Thyroid gland (tissue), 4 donors: Measurements from ENCODE around the gene DDX23. TPM values are rescaled to one million over a fixed set of nuclear protein-coding genes. Genes with fewer than 3 reads are reported as not detected.
A peak's percentile ranks its signal among the peaks of the same experiment; 100 is the strongest.

Experiments
- DNase-seq, 2 donors: peaks; one replicate each; pipeline ENCODE4 v3.0.0-alpha.2; 2019
- H3K27ac ChIP-seq, 3 donors: fragments of 200-600 bp; sonication (generic); 1 replicate in 2 of 3; 2 replicates in 1 of 3; pipeline ENCODE4 v1.5.1; 2016 to 2019; ENCODE audit warnings: mild to moderate bottlenecking in 1 of 3, moderate library complexity in 1 of 3
- H3K27me3 ChIP-seq: fragments of 200-600 bp; sonication (generic); one replicate; pipeline ENCODE4 v1.5.1; 2019
- H3K36me3 ChIP-seq, 2 donors: fragments of 200-600 bp; sonication (generic); one replicate each; pipeline ENCODE4 v1.5.1; 2016 to 2019
- H3K4me1 ChIP-seq, 2 donors: fragments of 200-600 bp; sonication (generic); one replicate each; pipeline ENCODE4 v1.5.1; 2017 to 2019
- H3K4me3 ChIP-seq, 3 donors: fragments of 200-600 bp; sonication (generic); replicated peaks in 1 of 3; 1 replicate in 2 of 3; 2 replicates in 1 of 3; pipeline ENCODE4 v1.5.1; 2016; ENCODE audit warnings: mild to moderate bottlenecking in 1 of 3
- H3K9me3 ChIP-seq: fragments of 200-600 bp; sonication (generic); one replicate; pipeline ENCODE4 v1.5.1; 2017
- POLR2A ChIP-seq, 2 donors: fragments of 450-650 bp; IDR thresholded peaks; one replicate each; pipeline ENCODE4 v1.6.1; 2017; ENCODE audit warnings: antibody characterized with exemption in 2 of 2, mild to moderate bottlenecking in 2 of 2, moderate library complexity in 1 of 2
- WGBS, 2 donors: methylation state at CpG; one replicate each; pipeline ENCODE4 v1.1.5; 2017; 5-methylcytosine and 5-hydroxymethylcytosine counted together
- intact Hi-C: fragments of 100-400 bp; cut with DNase I; formaldehyde crosslinking; loops from one replicate; pipeline ENCODE4 v1.15.1; 2023
- total RNA-seq, 4 donors: library from RNA; depleted of rRNA; stranded (reverse); fragments of >200 nt; gene quantifications; one replicate each; pipeline ENCODE4 v1.2.3, GENCODE V29; 2016
- TF ChIP-seq, protein P1 (sequence below), 6 experiments: fragments of 200-600 bp in 3 of 6; fragments of 450-650 bp in 3 of 6; sonication (generic) in 3 of 6; IDR thresholded peaks; one replicate each; pipeline ENCODE4 v1.5.1; 2016 to 2019; ENCODE audit warnings: antibody characterized with exemption in 6 of 6, mild to moderate bottlenecking in 2 of 6, inconsistent platforms in 1 of 6, moderate library complexity in 1 of 6

DDX23 gene
- total RNA-seq, 4 donors from 2014 or later = 59.4 to 88.2 (median 70.9) TPM

DNA sequence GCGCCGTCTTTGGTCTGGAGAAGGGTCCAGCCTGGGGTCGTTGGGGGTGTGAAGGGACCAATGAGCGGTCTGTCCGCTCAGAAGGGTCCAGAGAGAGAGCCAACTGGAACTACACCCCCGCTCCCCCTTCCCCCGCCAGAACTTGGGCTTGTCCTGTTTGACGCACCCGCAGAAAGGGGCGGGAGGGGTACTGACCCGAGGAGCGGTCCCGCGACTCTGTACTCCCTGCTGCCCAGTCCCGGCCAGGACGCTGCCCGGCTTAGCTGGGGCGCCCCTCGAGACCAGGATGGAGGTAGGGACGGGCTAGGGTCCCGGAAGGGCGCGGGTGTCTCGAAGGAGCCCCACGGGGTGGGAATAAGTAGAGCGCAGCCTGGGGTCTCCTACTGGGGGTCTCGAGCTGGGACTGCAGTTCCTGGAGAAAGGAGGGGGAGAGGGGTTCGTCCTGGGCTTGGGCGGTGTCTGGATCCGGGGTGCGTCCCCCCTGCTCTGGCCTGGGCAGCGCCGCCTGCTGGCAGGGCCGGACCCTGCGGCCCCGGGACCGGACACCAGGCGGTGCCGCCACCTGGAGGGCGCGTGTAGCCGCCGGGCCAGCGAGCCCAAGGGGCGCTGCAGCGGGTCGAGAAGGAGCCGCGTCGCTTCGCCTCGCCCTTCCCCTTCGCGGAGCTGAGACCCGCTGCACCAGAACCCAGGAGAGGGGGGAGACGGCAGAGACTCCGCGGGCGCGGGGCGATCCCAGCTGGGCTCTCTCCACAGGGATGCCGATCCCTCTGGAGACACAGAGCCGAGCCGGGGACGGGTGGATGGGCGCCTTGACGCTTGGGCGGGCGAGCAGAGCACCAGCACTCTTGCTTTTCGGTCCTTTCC, 37.5 kb downstream of the DDX23 start:
- intact Hi-C loops = no loop called here
- peaks cover 24 to 31% of the 10 kb centered on the region in 2 donors for H3K4me1 ChIP-seq

DNA sequence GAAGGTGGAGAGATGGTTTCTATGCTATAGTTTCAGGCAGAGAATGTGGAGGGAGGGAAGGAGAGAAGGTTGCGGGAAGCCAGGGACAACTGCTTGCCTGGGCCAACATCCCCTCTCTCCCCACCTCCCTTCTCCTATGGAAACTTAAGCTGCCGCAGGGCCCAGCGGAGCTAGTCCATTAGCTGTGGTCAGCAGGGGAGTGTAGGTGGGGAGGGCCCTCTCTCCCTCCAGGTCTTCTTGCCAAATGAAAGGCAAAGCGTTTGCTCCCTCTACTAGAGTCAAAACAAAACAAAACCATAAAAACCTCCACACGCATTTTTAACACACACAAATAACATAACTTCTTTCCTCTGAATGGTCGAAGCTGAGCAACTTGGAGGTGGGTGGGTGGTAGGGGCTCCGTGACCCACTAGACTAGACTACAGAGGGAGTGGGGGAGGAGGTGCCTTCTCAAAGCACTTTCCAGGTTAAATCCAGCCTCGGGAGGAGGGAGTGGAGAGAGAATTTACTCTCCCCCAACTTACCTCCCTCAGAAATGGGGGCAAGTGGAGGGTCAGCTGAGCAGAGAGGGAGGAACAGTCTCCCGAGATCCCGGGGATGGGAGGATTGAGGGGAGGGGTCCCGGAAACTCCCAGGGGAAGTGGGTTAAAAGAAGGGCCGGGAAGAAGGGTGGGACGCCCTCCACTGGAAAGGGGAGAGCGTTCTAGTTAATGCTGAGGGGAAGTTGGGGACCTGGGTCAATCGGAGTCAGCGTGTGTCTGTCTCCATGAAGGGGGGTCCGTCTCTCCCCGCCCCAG, 38.3 kb downstream of the DDX23 start:
- intact Hi-C loops = no loop called here
- peak overlapping the region; percentile 12 to 90 (median 78) for H3K27ac ChIP-seq
- H3K9me3 ChIP-seq = no peaks in the 10 kb centered on the region
- peak; percentile 18 for DNase-seq
- no peak for TF ChIP-seq POLR2A (IDR thresholded peaks at IDR 0.05)
- TF ChIP-seq, protein P1, sequence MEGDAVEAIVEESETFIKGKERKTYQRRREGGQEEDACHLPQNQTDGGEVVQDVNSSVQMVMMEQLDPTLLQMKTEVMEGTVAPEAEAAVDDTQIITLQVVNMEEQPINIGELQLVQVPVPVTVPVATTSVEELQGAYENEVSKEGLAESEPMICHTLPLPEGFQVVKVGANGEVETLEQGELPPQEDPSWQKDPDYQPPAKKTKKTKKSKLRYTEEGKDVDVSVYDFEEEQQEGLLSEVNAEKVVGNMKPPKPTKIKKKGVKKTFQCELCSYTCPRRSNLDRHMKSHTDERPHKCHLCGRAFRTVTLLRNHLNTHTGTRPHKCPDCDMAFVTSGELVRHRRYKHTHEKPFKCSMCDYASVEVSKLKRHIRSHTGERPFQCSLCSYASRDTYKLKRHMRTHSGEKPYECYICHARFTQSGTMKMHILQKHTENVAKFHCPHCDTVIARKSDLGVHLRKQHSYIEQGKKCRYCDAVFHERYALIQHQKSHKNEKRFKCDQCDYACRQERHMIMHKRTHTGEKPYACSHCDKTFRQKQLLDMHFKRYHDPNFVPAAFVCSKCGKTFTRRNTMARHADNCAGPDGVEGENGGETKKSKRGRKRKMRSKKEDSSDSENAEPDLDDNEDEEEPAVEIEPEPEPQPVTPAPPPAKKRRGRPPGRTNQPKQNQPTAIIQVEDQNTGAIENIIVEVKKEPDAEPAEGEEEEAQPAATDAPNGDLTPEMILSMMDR (IDR thresholded peaks at IDR 0.05) = no peak
- peak overlapping the region in 1 of 3 donors; percentile 66 for H3K4me3 ChIP-seq
- peaks cover 20 to 31% of the 10 kb centered on the region in 2 donors for H3K4me1 ChIP-seq
- H3K27me3 ChIP-seq = no peaks in the 10 kb centered on the region
- no peaks in the 10 kb centered on the region for H3K36me3 ChIP-seq
- 17 to 19% methylated on average over 18 of the region's 18 CpGs for WGBS, 2 donors

More for the DNA sequence above, 37.5 kb downstream of the DDX23 start:
- Histone ChIP-seq H3K9me3 (no peaks in the 10 kb centered on the region), H3K4me3 (peak overlapping the region; percentile 66 to 87 (median 72)), H3K27ac (peak overlapping the region; percentile 78 to 90 (median 82)), H3K27me3 (no peaks in the 10 kb centered on the region), H3K36me3 (no peaks in the 10 kb centered on the region)
- TF ChIP-seq, protein P1 (IDR thresholded peaks at IDR 0.05) = peak in 5 of 6 experiments; percentile 77 to 100 (median 98)
- peak in 1 of 2 donors; percentile 22 for TF ChIP-seq POLR2A (IDR thresholded peaks at IDR 0.05)
- DNase-seq = peak; percentile 79 to 82
- WGBS, 2 donors = 2% methylated on average over 8 to 21 of the region's 70 CpGs

DNA sequence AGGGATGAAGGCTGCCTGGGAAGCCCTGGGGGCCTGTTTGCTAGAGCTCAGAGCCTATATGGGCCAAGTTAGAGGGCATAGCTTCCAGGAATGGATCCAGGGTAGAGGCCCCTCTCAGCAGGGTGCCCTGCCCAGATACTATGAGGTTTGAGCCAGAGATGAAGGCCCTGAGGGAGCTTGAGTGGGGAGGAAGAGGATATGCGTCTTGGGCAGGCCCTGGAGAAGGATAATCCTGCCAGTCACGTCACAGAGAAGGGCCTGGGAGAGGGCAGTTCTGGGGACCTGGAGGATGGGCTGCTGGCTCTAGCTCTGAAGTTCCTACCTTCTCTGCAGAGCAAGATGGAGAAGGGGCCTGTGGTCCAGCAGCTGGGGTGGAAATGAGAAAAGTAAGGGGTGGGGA, 39.6 kb downstream of the DDX23 start:
- no peaks in the 10 kb centered on the region for H3K36me3 ChIP-seq
- no peak for DNase-seq
- H3K4me1 ChIP-seq = peaks cover 13 to 25% of the 10 kb centered on the region in 2 donors
- no peaks in the 10 kb centered on the region for H3K9me3 ChIP-seq
- TF ChIP-seq, protein P1 (IDR thresholded peaks at IDR 0.05) = no peak
- TF ChIP-seq POLR2A (IDR thresholded peaks at IDR 0.05) = no peak
- intact Hi-C loops = no loop called here
- 58 to 76% methylated on average over 2 of the region's 2 CpGs for WGBS, 2 donors
- no peak overlapping the region for H3K27ac ChIP-seq
- no peaks in the 10 kb centered on the region for H3K27me3 ChIP-seq
- H3K4me3 ChIP-seq = no peak overlapping the region

DNA sequence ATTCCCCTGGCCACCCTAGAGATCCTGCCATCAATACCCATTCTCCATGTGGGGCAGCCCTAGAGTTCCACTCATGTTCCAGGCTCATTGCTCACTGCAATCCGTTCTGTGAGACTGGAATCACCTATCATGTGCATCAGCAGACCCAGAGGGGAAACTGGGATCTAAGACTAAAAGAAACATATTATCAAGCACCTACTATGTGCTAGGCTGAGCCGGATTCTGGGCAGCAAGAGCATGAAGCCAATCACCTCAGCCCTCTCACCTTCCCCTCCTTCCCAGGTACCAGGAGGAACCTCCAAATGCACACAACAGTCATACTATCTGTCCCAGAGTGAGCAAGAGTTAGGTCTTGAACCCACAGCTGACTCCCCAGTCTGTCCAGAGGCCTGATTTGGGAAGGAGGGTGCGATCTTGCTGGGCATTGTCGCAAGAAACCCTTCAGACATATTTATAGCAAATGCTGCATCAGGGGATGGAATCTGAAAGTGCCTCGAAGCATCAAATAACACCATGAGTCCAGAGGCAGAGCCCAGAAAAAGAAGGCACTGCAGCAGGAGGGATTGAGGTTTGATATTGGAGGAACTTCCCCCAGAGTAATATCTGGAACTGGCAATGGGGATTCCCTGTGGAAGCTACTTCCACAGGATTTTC, 40.4 kb downstream of the DDX23 start:
- intact Hi-C loops = no loop called here
- H3K4me3 ChIP-seq = no peak overlapping the region
- no peak for DNase-seq
- H3K36me3 ChIP-seq = no peaks in the 10 kb centered on the region
- H3K9me3 ChIP-seq = no peaks in the 10 kb centered on the region
- H3K4me1 ChIP-seq = peaks cover 12 to 19% of the 10 kb centered on the region in 2 donors
- 90 to 92% methylated on average over 5 of the region's 5 CpGs for WGBS, 2 donors
- no peak for TF ChIP-seq POLR2A (IDR thresholded peaks at IDR 0.05)
- TF ChIP-seq, protein P1 (IDR thresholded peaks at IDR 0.05) = no peak
- H3K27me3 ChIP-seq = no peaks in the 10 kb centered on the region
- H3K27ac ChIP-seq = no peak overlapping the region
